Uterus (tissue), 2 donors: ENCODE data around the gene ENKUR.

Source experiments
- CTCF ChIP-seq, 4 experiments: fragments of 200-600 bp in 2 of 4; fragments of 450-650 bp in 2 of 4; sonication (generic) in 2 of 4; IDR thresholded peaks; one replicate each; pipeline ENCODE4 v1.5.1; 2016 to 2019; ENCODE audit warnings: antibody characterized with exemption in 4 of 4, mild to moderate bottlenecking in 2 of 4, moderate library complexity in 1 of 4
- POLR2A ChIP-seq, 2 donors: fragments of 450-650 bp; IDR thresholded peaks; one replicate each; pipeline ENCODE4 v1.6.1; 2016; ENCODE audit warnings: antibody characterized with exemption in 2 of 2, mild to moderate bottlenecking in 1 of 2, moderate library complexity in 1 of 2

DNA sequence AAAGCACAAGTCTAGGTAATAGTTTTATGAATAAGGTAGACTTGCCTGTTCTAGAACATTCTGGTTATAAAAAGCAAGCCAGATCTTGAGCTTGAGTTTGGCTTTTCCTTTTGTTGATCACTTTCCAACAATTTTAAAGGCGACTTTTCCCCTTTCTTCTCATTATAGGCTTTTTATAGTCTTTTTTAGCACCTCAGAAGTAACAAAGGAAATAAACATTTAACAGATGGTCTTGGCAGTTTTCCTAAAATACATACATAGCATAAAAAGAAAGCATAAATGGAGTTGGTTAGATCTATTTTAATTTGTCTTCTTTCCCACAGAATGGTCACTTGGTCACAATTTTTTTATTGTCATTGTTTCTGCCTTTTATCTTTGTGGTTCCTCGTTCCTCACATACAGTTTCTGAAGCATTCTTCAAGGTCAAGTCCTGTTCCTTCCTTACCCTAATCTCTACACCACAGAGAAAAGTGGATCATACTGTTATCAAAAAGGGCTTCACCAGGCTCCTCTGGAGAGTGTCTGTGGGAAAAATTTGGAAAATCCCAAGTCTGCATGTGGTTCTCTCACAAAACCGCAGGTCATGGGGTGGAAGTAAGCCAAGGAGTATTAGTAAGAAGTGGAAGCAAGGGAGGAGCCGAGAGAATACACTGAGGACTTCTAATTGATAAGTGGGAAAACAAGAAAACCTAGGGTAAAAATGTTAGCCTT lies 31.8 kb upstream of the ENKUR start:
- TF ChIP-seq POLR2A (IDR thresholded peaks at IDR 0.05) (no peak), CTCF (IDR thresholded peaks at IDR 0.05) (no peak)
